HepG2 (cell line): Measurements from ENCODE around the gene COG8. TPM values are rescaled to one million over a fixed set of nuclear protein-coding genes. Genes with fewer than 3 reads are reported as not detected.

Source experiments
- BRCA1 ChIP-seq: sonication (generic); formaldehyde crosslinking; IDR thresholded peaks from 2 replicates; pipeline ENCODE4 v1.4.0; 2020; ENCODE audit warnings: missing genetic modification reagents
- DZIP1 ChIP-seq: sonication (generic); formaldehyde crosslinking; IDR thresholded peaks from 2 replicates; pipeline ENCODE4 v1.5.0; 2020; ENCODE audit warnings: mild to moderate bottlenecking, missing genetic modification reagents
- GATAD1 ChIP-seq: IDR thresholded peaks from 2 replicates; pipeline ENCODE4 v1.6.1; 2016; ENCODE audit warnings: missing genetic modification reagents, missing compliant biosample characterization
- SIN3B ChIP-seq: fragments of 150-350 bp; IDR thresholded peaks from 2 replicates; pipeline ENCODE4 v1.6.1; 2014; ENCODE audit warnings: low read length
- SP5 ChIP-seq: IDR thresholded peaks from 2 replicates; pipeline ENCODE4 v1.6.1; 2016; ENCODE audit warnings: low read depth, borderline replicate concordance
- TARDBP ChIP-seq: sonication (generic); formaldehyde crosslinking; IDR thresholded peaks from 2 replicates; pipeline ENCODE4 v1.8.0; 2022; ENCODE audit warnings: mild to moderate bottlenecking, missing genetic modification reagents
- TBX3 ChIP-seq: fragments of 450-650 bp; IDR thresholded peaks from 2 replicates; pipeline ENCODE4 v1.6.1; 2017; ENCODE audit warnings: antibody characterized with exemption, mild to moderate bottlenecking, inconsistent platforms, borderline replicate concordance
- ZBTB3 ChIP-seq: sonication (generic); formaldehyde crosslinking; IDR thresholded peaks from 2 replicates; pipeline ENCODE4 v1.4.0; 2020; ENCODE audit warnings: low read depth, mild to moderate bottlenecking, moderate library complexity, missing genetic modification reagents, borderline replicate concordance
- ZNF136 ChIP-seq: sonication (generic); formaldehyde crosslinking; IDR thresholded peaks from 2 replicates; pipeline ENCODE4 v1.8.1; 2022; ENCODE audit warnings: low read depth, mild to moderate bottlenecking, moderate library complexity, missing genetic modification reagents
- ZNF335 ChIP-seq: sonication (generic); formaldehyde crosslinking; IDR thresholded peaks from 2 replicates; pipeline ENCODE4 v1.4.0; 2020; ENCODE audit warnings: missing genetic modification reagents
- polyA plus RNA-seq, 8 experiments: library from polyadenylated mRNA; depleted of rRNA in 3 of 8; stranded (reverse) in 7 of 8; unstranded in 1 of 8; fragments of >200 nt; fragmentation: Illumina TruSeq in 4 of 8; extraction: Trizol in 4 of 8; gene quantifications; 2 replicates each; pipeline versions ENCODE4 v1.2.1 to v1.2.3, GENCODE V29; 2011 to 2016; ENCODE audit warnings: low read depth in 4 of 8, missing spikeins in 1 of 8, mixed read lengths in 1 of 8; ENCODE audit not compliant: insufficient read depth in 1 of 8
- total RNA-seq, 5 experiments: library from RNA; depleted of rRNA; stranded (reverse); fragments of >200 nt; fragmentation: Illumina TruSeq; extraction: Trizol; gene quantifications; 2 replicates each; pipeline ENCODE4 v1.2.3, GENCODE V29; 2016; ENCODE audit warnings: low read depth in 1 of 5
- TF ChIP-seq, protein P1 (sequence below): IDR thresholded peaks from 2 replicates; pipeline ENCODE4 v1.6.1; 2016; ENCODE audit warnings: low read depth, control low read depth
- TF ChIP-seq, protein P2 (sequence below): sonication (generic); formaldehyde crosslinking; IDR thresholded peaks from 2 replicates; pipeline ENCODE4 v1.5.1; 2020; ENCODE audit warnings: mild to moderate bottlenecking, missing genetic modification reagents, borderline replicate concordance
- TF ChIP-seq, protein P3 (sequence below): sonication (generic); formaldehyde crosslinking; IDR thresholded peaks from 2 replicates; pipeline ENCODE4 v1.4.0; 2020; ENCODE audit warnings: mild to moderate bottlenecking, missing genetic modification reagents
- TF ChIP-seq, protein P4 (sequence below): sonication (generic); formaldehyde crosslinking; IDR thresholded peaks from 2 replicates; pipeline ENCODE4 v1.4.0; 2020; ENCODE audit warnings: missing genetic modification reagents, borderline replicate concordance
- TF ChIP-seq, protein P5 (sequence below): sonication (generic); formaldehyde crosslinking; conservative IDR thresholded peaks from 2 replicates; pipeline ENCODE4 v1.4.0; 2020; ENCODE audit warnings: missing genetic modification reagents
- TF ChIP-seq, protein P6 (sequence below): sonication (generic); formaldehyde crosslinking; IDR thresholded peaks from 2 replicates; pipeline ENCODE4 v1.8.1; 2023; ENCODE audit warnings: mild to moderate bottlenecking, missing genetic modification reagents

Gene COG8
- total and polyA plus RNA-seq, 2 of the 13 experiments (the other 11 are each of a cell fraction or from before 2014, with no cell fraction given), result 45.5 to 52.1 TPM

- TF ChIP-seq, protein P1, sequence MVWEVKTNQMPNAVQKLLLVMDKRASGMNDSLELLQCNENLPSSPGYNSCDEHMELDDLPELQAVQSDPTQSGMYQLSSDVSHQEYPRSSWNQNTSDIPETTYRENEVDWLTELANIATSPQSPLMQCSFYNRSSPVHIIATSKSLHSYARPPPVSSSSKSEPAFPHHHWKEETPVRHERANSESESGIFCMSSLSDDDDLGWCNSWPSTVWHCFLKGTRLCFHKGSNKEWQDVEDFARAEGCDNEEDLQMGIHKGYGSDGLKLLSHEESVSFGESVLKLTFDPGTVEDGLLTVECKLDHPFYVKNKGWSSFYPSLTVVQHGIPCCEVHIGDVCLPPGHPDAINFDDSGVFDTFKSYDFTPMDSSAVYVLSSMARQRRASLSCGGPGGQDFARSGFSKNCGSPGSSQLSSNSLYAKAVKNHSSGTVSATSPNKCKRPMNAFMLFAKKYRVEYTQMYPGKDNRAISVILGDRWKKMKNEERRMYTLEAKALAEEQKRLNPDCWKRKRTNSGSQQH (CRISPR knock-in tag), result no peak
- TF ChIP-seq, protein P2, sequence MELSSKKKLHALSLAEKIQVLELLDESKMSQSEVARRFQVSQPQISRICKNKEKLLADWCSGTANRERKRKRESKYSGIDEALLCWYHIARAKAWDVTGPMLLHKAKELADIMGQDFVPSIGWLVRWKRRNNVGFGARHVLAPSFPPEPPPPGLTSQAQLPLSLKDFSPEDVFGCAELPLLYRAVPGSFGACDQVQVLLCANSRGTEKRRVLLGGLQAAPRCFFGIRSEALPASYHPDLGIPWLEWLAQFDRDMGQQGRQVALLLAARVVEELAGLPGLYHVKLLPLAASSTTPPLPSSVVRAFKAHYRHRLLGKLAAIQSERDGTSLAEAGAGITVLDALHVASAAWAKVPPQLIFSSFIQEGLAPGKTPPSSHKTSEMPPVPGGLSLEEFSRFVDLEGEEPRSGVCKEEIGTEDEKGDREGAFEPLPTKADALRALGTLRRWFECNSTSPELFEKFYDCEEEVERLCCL (CRISPR knock-in tag), result peak; percentile 87; the same call in 1 of the 2 replicates
- TF ChIP-seq, protein P3, sequence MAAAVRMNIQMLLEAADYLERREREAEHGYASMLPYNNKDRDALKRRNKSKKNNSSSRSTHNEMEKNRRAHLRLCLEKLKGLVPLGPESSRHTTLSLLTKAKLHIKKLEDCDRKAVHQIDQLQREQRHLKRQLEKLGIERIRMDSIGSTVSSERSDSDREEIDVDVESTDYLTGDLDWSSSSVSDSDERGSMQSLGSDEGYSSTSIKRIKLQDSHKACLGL (CRISPR knock-in tag), result no peak; the same call in 1 of the 2 replicates
- no peak for TF ChIP-seq SP5 (CRISPR knock-in tag)
- TF ChIP-seq ZNF136 (CRISPR knock-in tag), result no peak
- no peak for TF ChIP-seq GATAD1 (CRISPR knock-in tag)
- TF ChIP-seq, protein P4, sequence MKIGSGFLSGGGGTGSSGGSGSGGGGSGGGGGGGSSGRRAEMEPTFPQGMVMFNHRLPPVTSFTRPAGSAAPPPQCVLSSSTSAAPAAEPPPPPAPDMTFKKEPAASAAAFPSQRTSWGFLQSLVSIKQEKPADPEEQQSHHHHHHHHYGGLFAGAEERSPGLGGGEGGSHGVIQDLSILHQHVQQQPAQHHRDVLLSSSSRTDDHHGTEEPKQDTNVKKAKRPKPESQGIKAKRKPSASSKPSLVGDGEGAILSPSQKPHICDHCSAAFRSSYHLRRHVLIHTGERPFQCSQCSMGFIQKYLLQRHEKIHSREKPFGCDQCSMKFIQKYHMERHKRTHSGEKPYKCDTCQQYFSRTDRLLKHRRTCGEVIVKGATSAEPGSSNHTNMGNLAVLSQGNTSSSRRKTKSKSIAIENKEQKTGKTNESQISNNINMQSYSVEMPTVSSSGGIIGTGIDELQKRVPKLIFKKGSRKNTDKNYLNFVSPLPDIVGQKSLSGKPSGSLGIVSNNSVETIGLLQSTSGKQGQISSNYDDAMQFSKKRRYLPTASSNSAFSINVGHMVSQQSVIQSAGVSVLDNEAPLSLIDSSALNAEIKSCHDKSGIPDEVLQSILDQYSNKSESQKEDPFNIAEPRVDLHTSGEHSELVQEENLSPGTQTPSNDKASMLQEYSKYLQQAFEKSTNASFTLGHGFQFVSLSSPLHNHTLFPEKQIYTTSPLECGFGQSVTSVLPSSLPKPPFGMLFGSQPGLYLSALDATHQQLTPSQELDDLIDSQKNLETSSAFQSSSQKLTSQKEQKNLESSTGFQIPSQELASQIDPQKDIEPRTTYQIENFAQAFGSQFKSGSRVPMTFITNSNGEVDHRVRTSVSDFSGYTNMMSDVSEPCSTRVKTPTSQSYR (CRISPR knock-in tag), result no peak
- no peak for TF ChIP-seq TBX3
- no peak for TF ChIP-seq BRCA1 (CRISPR knock-in tag)
- TF ChIP-seq ZNF335 (CRISPR knock-in tag), result no peak
- no peak for TF ChIP-seq DZIP1 (CRISPR knock-in tag)
- no peak for TF ChIP-seq TARDBP (CRISPR knock-in tag)
- no peak for TF ChIP-seq ZBTB3 (CRISPR knock-in tag)
- TF ChIP-seq, protein P5, sequence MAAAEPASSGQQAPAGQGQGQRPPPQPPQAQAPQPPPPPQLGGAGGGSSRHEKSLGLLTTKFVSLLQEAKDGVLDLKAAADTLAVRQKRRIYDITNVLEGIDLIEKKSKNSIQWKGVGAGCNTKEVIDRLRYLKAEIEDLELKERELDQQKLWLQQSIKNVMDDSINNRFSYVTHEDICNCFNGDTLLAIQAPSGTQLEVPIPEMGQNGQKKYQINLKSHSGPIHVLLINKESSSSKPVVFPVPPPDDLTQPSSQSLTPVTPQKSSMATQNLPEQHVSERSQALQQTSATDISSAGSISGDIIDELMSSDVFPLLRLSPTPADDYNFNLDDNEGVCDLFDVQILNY (CRISPR knock-in tag), result no peak
- TF ChIP-seq, protein P6, sequence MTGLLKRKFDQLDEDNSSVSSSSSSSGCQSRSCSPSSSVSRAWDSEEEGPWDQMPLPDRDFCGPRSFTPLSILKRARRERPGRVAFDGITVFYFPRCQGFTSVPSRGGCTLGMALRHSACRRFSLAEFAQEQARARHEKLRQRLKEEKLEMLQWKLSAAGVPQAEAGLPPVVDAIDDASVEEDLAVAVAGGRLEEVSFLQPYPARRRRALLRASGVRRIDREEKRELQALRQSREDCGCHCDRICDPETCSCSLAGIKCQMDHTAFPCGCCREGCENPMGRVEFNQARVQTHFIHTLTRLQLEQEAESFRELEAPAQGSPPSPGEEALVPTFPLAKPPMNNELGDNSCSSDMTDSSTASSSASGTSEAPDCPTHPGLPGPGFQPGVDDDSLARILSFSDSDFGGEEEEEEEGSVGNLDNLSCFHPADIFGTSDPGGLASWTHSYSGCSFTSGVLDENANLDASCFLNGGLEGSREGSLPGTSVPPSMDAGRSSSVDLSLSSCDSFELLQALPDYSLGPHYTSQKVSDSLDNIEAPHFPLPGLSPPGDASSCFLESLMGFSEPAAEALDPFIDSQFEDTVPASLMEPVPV, result no peak
- TF ChIP-seq SIN3B, result no peak
These were observed 9.7 kb downstream of the COG8 start (continued) for GRCh38 chr16:69329369-69330285.
